Measurements from ENCODE around the gene TMEM229B.

TMEM229B gene

GRCh38 chr14:67449096-67449495 lies 39.4 kb downstream of the TMEM229B start:
- no peak for DNase-seq

GRCh38 chr14:67447033-67447381 lies 41.5 kb downstream of the TMEM229B start:
- DNase-seq, result no peak

- DNase-seq, result no peak
Measured at GRCh38 chr14:67446371-67447032, 42.0 kb downstream of the TMEM229B start.

GRCh38 chr14:67444395-67444794 lies 44.1 kb downstream of the TMEM229B start:
- DNase-seq, result no peak

- DNase-seq, result no peak
Measured at GRCh38 chr14:67442139-67442906, 46.2 kb downstream of the TMEM229B start.

- DNase-seq, result no peak
Measured at GRCh38 chr14:67441672-67442071, 46.8 kb downstream of the TMEM229B start.

- no peak for DNase-seq
Measured at GRCh38 chr14:67441256-67441655, 47.3 kb downstream of the TMEM229B start.

GRCh38 chr14:67440513-67440912 lies 48.0 kb downstream of the TMEM229B start:
- no peak for DNase-seq

GRCh38 chr14:67438969-67439368 lies 49.6 kb downstream of the TMEM229B start:
- no peak for DNase-seq

- no peak for DNase-seq
Measured at GRCh38 chr14:67436006-67436866, 52.3 kb downstream of the TMEM229B start.

GRCh38 chr14:67435603-67436002 lies 52.9 kb downstream of the TMEM229B start:
- DNase-seq, result no peak

GRCh38 chr14:67432050-67432564 lies 56.4 kb downstream of the TMEM229B start:
- DNase-seq, result no peak

GRCh38 chr14:67429510-67430205 lies 58.9 kb downstream of the TMEM229B start:
- no peak for DNase-seq

- no peak for DNase-seq
Measured at GRCh38 chr14:67428501-67429031, 60.0 kb downstream of the TMEM229B start.

GRCh38 chr14:67426983-67427606 lies 61.4 kb downstream of the TMEM229B start:
- peak; percentile 33 for DNase-seq

GRCh38 chr14:67426161-67426560 lies 62.4 kb downstream of the TMEM229B start:
- no peak for DNase-seq

GRCh38 chr14:67425608-67426007 lies 62.9 kb downstream of the TMEM229B start:
- no peak for DNase-seq

- no peak for DNase-seq
Measured at GRCh38 chr14:67424539-67424938, 64.0 kb downstream of the TMEM229B start.

- no peak for DNase-seq
Measured at GRCh38 chr14:67423424-67423823, 65.1 kb downstream of the TMEM229B start.

- no peak for DNase-seq
Measured at GRCh38 chr14:67421356-67422224, 66.9 kb downstream of the TMEM229B start.

Measured in NK-92 treated with Interleukin-12 subunit alpha and Interleukin-12 subunit beta, amount 100 ng/mL, for 24 hours (cell line).